SU-DHL-6 (cell line): Measurements from ENCODE around the gene RELL1.

ENCODE experiments used
- H2AFZ ChIP-seq: fragments of 200-600 bp; sonication (generic); 2 replicates; pipeline ENCODE4 v1.6.1; 2014; ENCODE audit warnings: low read depth, mild to moderate bottlenecking, moderate library complexity, mixed read lengths, antibody characterized with exemption, low read length; ENCODE audit not compliant: severe bottlenecking
- H3F3A ChIP-seq: fragments of 200-600 bp; shearing (Covaris generic); 2 replicates; pipeline ENCODE4 v1.6.0; 2016; ENCODE audit warnings: antibody characterized with exemption, mild to moderate bottlenecking; ENCODE audit not compliant: insufficient read depth
- H3K27ac ChIP-seq: fragments of 200-600 bp; sonication (generic); 2 replicates; pipeline ENCODE4 v1.5.1; 2016; ENCODE audit warnings: low read depth, mild to moderate bottlenecking, low read length, moderate library complexity, mixed read lengths
- H3K27me3 ChIP-seq: fragments of 200-600 bp; sonication (generic), shearing (Covaris generic); 2 replicates; pipeline ENCODE4 v1.6.0; 2014; ENCODE audit warnings: mild to moderate bottlenecking, low read length
- H3K36me3 ChIP-seq: fragments of 200-600 bp; sonication (generic); 2 replicates; pipeline ENCODE4 v1.6.1; 2014; ENCODE audit warnings: mild to moderate bottlenecking, low read length, mixed read lengths
- H3K4me2 ChIP-seq: fragments of 300-600, 200-600 bp; shearing (Covaris generic), sonication (generic); 2 replicates; pipeline ENCODE4 v1.6.0; 2014; ENCODE audit warnings: low read length, low read depth, mild to moderate bottlenecking; ENCODE audit not compliant: poor library complexity, severe bottlenecking
- H3K4me3 ChIP-seq: fragments of 200-600 bp; sonication (generic); 2 replicates; pipeline ENCODE4 v1.5.1; 2014; ENCODE audit warnings: antibody characterized with exemption, low read length, mild to moderate bottlenecking, mixed read lengths; ENCODE audit not compliant: insufficient read depth, poor library complexity, severe bottlenecking
- H3K79me2 ChIP-seq: fragments of 200-600 bp; sonication (generic); 2 replicates; pipeline ENCODE4 v1.6.1; 2014; ENCODE audit warnings: mild to moderate bottlenecking, low read length, moderate library complexity; ENCODE audit not compliant: insufficient read depth
- H3K9ac ChIP-seq: fragments of 200-600 bp; sonication (generic); 2 replicates; pipeline ENCODE4 v1.7.0; 2014; ENCODE audit warnings: mild to moderate bottlenecking, low read length
- H3K9me2 ChIP-seq: fragments of 200-600 bp; sonication (generic); replicated peaks from 2 replicates; pipeline ENCODE4 v1.6.1; 2014; ENCODE audit warnings: low read length; ENCODE audit not compliant: insufficient read depth
- H3K9me3 ChIP-seq: fragments of 200-600 bp; sonication (generic); 2 replicates; pipeline ENCODE4 v1.6.1; 2014; ENCODE audit warnings: low read length, mixed read lengths; ENCODE audit not compliant: insufficient read depth
- H4K20me1 ChIP-seq: fragments of 200-600 bp; sonication (generic); 2 replicates; pipeline ENCODE4 v1.6.1; 2014; ENCODE audit warnings: low read depth, mild to moderate bottlenecking, antibody characterized with exemption, low read length, moderate library complexity, mixed read lengths
- CTCF ChIP-seq: fragments of 200-600 bp; sonication (generic); IDR thresholded peaks from one replicate; pipeline ENCODE4 v1.5.1; 2017; ENCODE audit warnings: antibody characterized with exemption, mild to moderate bottlenecking, low read length, moderate library complexity; ENCODE audit not compliant: insufficient read depth, poor library complexity, severe bottlenecking
- EZH2phosphoT487 ChIP-seq: fragments of 200-600 bp; sonication (generic), shearing (Covaris generic); conservative IDR thresholded peaks from 2 replicates; pipeline ENCODE4 v1.6.1; 2018; ENCODE audit warnings: mild to moderate bottlenecking, antibody characterized with exemption, low read length, moderate library complexity, mixed read lengths

RELL1 gene

GRCh38 chr4:37664696-37665095 lies 21.5 kb downstream of the RELL1 start:
- H3K4me3 ChIP-seq, result no peak overlapping the region
- H3K9me3 ChIP-seq, result no peaks in the 10 kb centered on the region
- no peak overlapping the region for H2AFZ ChIP-seq
- no peaks in the 10 kb centered on the region for H3K36me3 ChIP-seq
- H3K27ac ChIP-seq, result no peak overlapping the region
- TF ChIP-seq CTCF, result no peak
- TF ChIP-seq EZH2phosphoT487, result no peak
- peaks cover 14% of the 10 kb centered on the region for H3K79me2 ChIP-seq
- no peak overlapping the region for H3K4me2 ChIP-seq
- no peaks in the 10 kb centered on the region for H3K27me3 ChIP-seq
- no peaks in the 10 kb centered on the region for H3F3A ChIP-seq
- no peaks in the 10 kb centered on the region for H3K9me2 ChIP-seq
- no peaks in the 10 kb centered on the region for H4K20me1 ChIP-seq
- no peak overlapping the region for H3K9ac ChIP-seq

- H2AFZ ChIP-seq, result no peak overlapping the region
- H3K4me3 ChIP-seq, result no peak overlapping the region
- H3K9me2 ChIP-seq, result no peaks in the 10 kb centered on the region
- H3K4me2 ChIP-seq, result no peak overlapping the region
- no peak overlapping the region for H3K9ac ChIP-seq
- no peaks in the 10 kb centered on the region for H3K9me3 ChIP-seq
- H3K27ac ChIP-seq, result no peak overlapping the region
- peaks cover 14% of the 10 kb centered on the region for H3K79me2 ChIP-seq
- no peaks in the 10 kb centered on the region for H4K20me1 ChIP-seq
- TF ChIP-seq CTCF (no peak), EZH2phosphoT487 (no peak)
- no peaks in the 10 kb centered on the region for H3F3A ChIP-seq
- no peaks in the 10 kb centered on the region for H3K27me3 ChIP-seq
- no peaks in the 10 kb centered on the region for H3K36me3 ChIP-seq
Measured at GRCh38 chr4:37663552-37663951, 22.6 kb downstream of the RELL1 start.

GRCh38 chr4:37662861-37663390 lies 23.2 kb downstream of the RELL1 start:
- H3K27ac ChIP-seq, result no peak overlapping the region

More at GRCh38 chr4:37662861-37663390, 23.2 kb downstream of the RELL1 start:
- Histone ChIP-seq H3K36me3 (no peaks in the 10 kb centered on the region), H4K20me1 (no peaks in the 10 kb centered on the region), H3K9ac (no peak overlapping the region), H3K79me2 (peaks cover 14% of the 10 kb centered on the region), H2AFZ (no peak overlapping the region), H3K4me2 (no peak overlapping the region), H3K9me3 (no peaks in the 10 kb centered on the region), H3K4me3 (no peak overlapping the region), H3K9me2 (no peaks in the 10 kb centered on the region), H3F3A (no peaks in the 10 kb centered on the region), H3K27me3 (no peaks in the 10 kb centered on the region)
- TF ChIP-seq EZH2phosphoT487 (no peak), CTCF (no peak)
